DMS 273 (cell line): Measurements from ENCODE around the gene COX14.
"Not testable (repeated sequence)": the region's sequence is repeated elsewhere in the genome, so short reads cannot be mapped to it uniquely, and the experiment has no call there.

ENCODE experiments used
- DNase-seq: peaks from one replicate; lab custom pipeline; 2025; ENCODE audit not compliant: unreplicated experiment; lab: John Stamatoyannopoulos, UW

COX14 gene

DNA sequence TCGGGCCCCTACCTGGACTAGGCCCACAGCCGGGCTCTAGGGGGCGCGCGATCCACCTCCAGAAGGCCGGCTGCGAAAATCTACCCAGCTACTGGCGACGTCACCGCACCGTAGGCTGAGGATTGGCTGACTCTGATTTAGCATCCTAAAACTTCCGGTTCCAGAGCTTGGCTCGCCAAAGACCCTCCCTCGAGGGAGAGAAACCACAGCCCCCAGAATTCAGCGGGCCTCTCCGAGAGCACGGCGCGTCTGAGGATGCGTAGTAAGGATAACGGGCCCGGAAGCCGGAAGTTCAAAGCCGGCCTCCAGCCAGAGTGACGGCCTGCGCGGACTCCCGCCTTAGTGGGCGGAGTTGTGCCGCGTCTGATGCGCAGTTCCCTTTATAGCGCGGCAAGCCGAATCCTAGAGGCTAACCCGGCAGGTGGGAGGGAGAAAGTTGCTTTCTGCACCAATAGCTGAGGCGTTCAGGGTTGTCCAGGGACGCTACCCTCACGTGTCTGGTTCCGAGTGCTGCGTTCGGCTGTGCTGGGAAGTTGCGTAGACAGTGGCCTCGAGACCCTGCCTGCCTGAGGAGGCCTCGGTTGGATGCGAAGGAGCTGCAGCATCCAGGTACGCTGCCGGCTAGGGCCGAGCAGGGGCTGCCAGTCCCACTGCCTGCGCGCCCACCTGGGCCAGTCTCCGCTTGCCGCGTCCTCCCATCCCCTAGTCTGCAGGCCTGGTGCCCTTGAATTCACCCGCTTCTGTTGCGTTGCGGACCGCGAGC, at the start of gene COX14:
COX14 (plus strand) TSS at position 544 of the 763 bp plus-strand sequence. CDS start 7,808 bp downstream, outside the sequence.
- DNase-seq = peak; percentile 99

DNA sequence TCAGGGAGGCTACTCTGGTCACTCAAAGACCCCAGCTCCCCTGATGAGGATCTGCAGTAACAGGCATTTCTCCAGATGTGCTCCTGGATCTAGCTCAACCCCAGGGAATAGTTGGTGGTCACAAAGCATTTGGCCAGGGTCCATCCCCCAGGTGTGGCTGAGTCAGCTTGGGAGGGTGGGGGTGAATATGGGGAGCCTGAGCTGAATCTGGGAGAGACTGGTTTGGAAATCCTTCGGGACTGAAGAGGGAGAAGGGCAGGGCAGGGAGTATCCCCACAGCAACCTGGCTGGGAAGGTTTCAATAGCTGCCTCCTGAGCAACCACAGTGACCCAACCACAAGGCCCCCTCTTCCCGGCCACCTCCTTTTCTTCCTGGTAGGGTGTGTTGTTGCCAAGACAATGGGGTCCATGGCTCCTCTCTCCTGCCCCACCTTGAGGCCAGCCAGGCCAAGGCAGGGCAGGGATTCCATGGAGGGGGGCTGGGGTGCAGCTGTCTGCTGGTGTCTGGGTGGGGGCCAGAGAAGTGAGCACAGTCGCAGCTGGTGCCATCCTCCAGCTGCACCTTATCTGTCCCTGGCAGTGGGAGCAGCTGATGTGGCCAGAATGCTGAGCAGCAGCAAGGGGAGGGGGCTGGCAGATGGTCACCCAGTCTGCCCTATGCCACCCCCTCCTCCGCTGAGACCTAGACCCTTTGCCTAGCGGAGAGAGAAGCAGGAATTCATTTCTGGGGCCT, 49.1 kb upstream of the COX14 start:
- peak; percentile 59 for DNase-seq

DNA sequence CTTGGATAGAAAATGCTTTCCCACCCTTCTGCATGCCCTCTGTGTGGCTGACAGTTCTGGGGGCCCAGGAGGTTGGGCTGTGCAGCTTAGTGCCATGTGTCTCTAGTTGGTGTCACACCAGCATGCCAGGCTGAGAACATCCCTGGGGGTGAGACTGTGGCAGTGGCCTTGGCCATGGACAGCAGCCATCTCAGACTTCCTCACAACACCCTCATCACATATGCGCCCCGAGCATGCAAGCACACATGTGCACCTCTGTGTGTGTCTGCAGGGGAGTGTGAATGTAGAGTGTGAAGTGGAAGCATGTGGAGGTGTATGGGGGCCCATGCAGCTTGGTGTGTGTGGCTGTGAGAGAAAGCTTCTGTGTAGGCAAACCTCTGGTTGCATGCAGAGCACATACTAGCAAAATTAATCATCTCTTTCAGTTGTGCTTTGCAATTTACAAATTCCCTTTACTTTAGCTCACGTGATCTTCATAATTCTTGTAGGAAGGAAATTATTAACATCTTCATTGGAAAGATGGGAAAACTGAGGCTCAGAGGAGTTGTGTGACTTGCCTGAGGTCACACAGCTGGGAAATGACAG, 46.2 kb upstream of the COX14 start:
- DNase-seq = no peak

- DNase-seq = no peak
These were observed 45.6 kb upstream of the COX14 start for GRCh38 chr12:50066402-50066801.

DNA sequence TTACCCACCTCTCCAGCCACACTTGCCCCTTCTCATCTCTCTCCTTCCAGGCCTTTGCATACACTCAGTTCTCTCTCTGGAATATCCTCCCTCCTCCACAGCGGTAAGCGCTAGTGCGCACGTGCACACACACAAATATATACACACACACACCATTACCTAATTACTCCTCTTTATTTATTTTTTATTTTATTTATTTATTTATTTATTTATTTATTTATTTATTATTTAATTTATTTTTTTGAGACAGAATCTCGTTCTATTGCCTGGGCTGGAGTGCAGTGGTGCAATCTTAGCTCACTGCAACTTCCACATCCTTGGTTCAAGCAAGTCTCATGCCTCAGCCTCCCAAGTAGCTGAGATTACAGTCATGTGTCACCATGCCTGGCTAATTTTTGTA, 43.0 kb upstream of the COX14 start:
- no peak for DNase-seq

- no peak for DNase-seq
These were observed 42.5 kb upstream of the COX14 start for GRCh38 chr12:50069539-50069938.

- DNase-seq = peak; percentile 80
These were observed 41.5 kb upstream of the COX14 start for GRCh38 chr12:50070314-50071060.

DNA sequence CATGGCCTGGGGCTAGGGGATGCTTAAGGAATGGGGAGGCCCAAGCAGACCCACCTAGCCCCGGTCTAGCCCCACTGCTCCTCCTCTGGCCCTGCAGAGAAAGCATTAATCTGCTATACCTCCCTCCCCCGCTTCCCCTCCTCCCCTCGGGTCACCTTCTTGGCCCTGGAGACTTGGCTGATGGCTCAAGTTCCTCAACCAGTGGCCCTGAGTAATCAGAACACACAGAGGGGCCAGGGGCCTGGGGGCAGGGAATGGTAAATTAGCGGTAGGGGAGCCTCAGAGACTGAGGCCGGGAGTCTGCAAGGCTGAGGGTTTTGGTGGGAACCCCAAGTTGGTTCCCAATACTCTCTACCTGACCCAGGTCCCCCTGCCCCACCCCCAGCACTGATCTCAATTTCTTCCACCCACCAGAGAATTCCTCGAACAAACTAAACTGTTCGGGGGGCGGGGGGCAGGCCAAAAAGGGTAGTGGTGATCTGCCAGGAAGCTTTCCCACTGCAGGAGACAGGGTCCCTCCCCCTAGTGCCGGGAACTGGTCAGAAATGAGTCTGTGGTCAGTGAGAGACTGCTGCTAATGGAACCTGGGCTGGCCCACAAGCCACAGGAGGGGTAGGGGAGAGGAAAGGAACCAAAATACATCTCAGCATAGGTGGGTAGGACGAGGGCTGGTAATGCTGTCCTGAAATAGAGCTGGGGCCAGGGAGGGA, 39.7 kb upstream of the COX14 start:
- DNase-seq = no peak

DNA sequence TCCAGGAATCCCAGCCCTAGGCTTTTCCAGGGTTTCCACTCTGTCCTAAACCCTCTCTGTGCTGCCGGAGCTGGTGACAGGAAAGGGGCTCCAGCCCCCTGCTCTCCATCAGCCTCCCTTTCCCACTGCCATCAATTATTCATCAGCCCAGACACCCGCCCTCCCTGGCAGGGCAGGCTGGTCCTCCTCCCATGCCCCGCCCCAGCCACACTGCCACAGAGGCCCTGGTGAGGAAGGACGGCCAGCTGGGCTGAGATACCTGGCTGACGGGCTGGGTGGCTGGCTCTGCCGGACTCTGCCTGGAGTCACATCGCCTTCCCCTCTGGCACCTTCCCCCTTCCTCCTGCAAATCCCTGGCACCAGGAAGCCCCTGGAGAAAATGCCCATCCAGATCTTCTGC, 38.8 kb upstream of the COX14 start:
- no peak for DNase-seq

- no peak for DNase-seq
These were observed 38.3 kb upstream of the COX14 start for GRCh38 chr12:50073712-50074111.

GRCh38 chr12:50074936-50075807, 36.9 kb upstream of the COX14 start:
- DNase-seq = peak; percentile 76

DNA sequence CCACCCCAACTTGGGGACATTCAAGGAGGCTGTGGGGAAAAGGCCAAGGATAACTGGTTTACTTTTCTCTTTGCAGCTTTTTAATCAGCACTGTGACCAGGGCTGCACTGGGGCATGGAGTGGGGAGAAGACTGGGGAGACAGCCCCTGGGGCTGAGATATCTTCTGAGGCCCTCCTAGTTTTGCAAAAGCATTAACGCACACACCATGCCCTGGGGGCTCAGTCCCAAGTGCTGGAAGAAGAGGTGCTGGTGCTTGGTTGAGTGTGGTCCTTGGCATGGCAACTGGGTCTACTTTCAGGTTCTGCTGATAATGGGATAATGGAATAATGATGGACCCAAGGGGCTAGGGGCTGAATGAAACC, 36.2 kb upstream of the COX14 start:
- no peak for DNase-seq

DNA sequence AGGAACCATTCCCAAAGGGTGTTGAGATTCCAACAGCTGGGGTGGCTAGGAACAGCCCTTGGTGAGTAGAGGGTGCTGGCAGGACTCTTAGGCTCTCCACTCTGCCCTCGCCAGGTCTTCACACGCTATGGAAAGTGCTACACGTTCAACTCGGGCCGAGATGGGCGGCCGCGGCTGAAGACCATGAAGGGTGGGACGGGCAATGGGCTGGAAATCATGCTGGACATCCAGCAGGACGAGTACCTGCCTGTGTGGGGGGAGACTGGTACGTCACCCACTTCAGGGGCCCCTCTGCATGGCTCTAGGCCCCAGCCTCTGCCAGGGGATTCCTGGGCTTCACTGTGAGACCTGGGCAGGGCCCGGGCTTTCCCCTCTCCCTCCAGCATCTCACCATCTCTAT, 34.9 kb upstream of the COX14 start:
- no peak for DNase-seq

- DNase-seq = no peak
These were observed 33.8 kb upstream of the COX14 start for GRCh38 chr12:50078281-50078680.

DNA sequence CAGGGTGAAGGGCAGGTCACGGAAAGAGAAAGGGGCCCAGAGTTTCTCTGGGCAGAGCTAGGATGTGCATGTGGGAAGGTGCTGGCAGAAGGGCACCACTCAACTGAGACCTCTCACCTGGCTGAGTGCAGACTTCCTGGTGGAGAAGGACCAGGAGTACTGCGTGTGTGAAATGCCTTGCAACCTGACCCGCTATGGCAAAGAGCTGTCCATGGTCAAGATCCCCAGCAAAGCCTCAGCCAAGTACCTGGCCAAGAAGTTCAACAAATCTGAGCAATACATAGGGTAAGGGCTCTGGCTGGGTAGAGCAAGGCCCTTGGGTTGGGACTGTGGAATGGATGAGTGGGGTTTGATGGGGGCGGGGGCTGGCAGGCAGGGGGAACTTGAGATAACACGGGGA, 32.3 kb upstream of the COX14 start:
- DNase-seq = no peak

GRCh38 chr12:50081096-50081808, 30.8 kb upstream of the COX14 start:
- DNase-seq = no peak

- no peak for DNase-seq
These were observed 29.4 kb upstream of the COX14 start for GRCh38 chr12:50082644-50083043.

GRCh38 chr12:50083301-50083700, 28.7 kb upstream of the COX14 start:
- no peak for DNase-seq

DNA sequence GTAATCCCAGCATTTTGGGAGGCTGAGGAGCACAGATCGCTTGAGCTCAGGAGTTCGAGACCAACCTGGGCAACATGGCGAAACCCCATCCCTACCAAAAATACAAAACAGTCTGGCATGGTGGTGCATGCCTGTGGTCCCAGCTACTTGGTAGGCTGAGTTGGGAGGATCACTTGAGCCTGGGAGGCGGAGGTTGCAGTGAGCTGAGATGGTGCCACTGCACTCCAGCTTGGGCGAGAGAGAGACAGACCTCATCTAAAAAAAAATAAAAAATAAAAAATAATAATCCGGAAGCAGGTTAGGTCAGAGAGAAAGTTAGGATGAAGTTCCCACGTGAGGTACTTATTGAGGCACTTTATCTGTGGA, 27.6 kb upstream of the COX14 start:
- DNase-seq = not testable (repeated sequence)
